ENCODE results near the gene OPTN.
"Not testable (repeated sequence)": the region's sequence is repeated elsewhere in the genome, so short reads cannot be mapped to it uniquely, and the experiment has no call there.

DNA sequence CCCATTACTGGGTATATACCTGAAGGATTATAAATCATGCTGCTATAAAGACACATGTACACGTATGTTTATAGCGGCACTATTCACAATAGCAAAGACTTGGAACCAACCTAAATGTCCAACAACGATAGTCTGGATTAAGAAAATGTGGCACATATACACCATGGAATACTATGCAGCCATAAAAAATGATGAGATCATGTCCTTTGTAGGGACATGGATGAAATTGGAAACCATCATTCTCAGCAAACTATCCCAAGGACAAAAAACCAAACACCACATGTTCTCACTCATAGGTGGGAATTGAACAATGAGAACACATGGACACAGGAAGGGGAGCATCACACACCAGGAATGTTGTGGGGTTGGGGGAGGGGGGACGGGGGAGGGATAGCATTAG is 55.9 kb downstream of the OPTN start:
- TF ChIP-seq, protein P1, sequence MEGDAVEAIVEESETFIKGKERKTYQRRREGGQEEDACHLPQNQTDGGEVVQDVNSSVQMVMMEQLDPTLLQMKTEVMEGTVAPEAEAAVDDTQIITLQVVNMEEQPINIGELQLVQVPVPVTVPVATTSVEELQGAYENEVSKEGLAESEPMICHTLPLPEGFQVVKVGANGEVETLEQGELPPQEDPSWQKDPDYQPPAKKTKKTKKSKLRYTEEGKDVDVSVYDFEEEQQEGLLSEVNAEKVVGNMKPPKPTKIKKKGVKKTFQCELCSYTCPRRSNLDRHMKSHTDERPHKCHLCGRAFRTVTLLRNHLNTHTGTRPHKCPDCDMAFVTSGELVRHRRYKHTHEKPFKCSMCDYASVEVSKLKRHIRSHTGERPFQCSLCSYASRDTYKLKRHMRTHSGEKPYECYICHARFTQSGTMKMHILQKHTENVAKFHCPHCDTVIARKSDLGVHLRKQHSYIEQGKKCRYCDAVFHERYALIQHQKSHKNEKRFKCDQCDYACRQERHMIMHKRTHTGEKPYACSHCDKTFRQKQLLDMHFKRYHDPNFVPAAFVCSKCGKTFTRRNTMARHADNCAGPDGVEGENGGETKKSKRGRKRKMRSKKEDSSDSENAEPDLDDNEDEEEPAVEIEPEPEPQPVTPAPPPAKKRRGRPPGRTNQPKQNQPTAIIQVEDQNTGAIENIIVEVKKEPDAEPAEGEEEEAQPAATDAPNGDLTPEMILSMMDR (conservative IDR thresholded peaks at IDR 0.05; ENCODE audit: low read depth, low read length), result not testable (repeated sequence)
- TF ChIP-seq EZH2 (IDR thresholded peaks at IDR 0.05; ENCODE audit: borderline replicate concordance, low read depth, low read length, poor library complexity, severe bottlenecking), result not testable (repeated sequence)

All from A673 (cell line).